HepG2 (cell line): Measurements from ENCODE around the gene KDM2B. TPM values are rescaled to one million over a fixed set of nuclear protein-coding genes. Genes with fewer than 3 reads are reported as not detected.
A peak's percentile ranks its signal among the peaks of the same experiment; 100 is the strongest.

Source experiments
- ATAC-seq: fragments of 200-7000 bp; cut with Tn5 transposase; 3 replicates; pipeline ENCODE4 v1.9.1; 2020; ENCODE audit warnings: mild to moderate bottlenecking, moderate library complexity
- BruUV-seq: library from RNA; stranded (reverse); fragments of 400-500 nt; replicated peaks from 2 replicates; lab custom pipeline; 2021; lab: Mats Ljungman, UMichigan
- CTCF ChIA-PET: fragments of 300-600 bp; formaldehyde crosslinking; extraction: SDS; loops from one replicate; lab custom pipeline; 2021; ENCODE audit warnings: low total read pairs, inconsistent platforms, low intra/inter-chr PET ratio; lab: Yijun Ruan, JAX
- POLR2A ChIA-PET: fragments of 350-600 bp; sonication (Branson Sonifier 250); formaldehyde crosslinking; loops from one replicate; lab custom pipeline; 2020; ENCODE audit warnings: antibody characterized with exemption, inconsistent platforms; lab: Yijun Ruan, JAX
- DNase-seq: peaks from one replicate; pipeline ENCODE4 v3.0.0-alpha.2; 2015; ENCODE audit warnings: low spot score
- FAIRE-seq: peaks from 3 replicates; lab custom pipeline; 2011; peaks lifted over from hg19 to GRCh38; lab: Jason Lieb, UNC
- H2AFZ ChIP-seq: one replicate; pipeline ENCODE4 v1.6.1; 2011; ENCODE audit warnings: low read length, inconsistent platforms
- H3K27ac ChIP-seq: fragments of 300-600 bp; 3 replicates; pipeline ENCODE4 v1.8.0; 2011; ENCODE audit warnings: mixed run types, mild to moderate bottlenecking, mixed read lengths, low read length, inconsistent platforms; ENCODE audit not compliant: insufficient read depth; ENCODE audit errors: extremely low read length
- H3K27me3 ChIP-seq, 2 experiments: fragments of 200-600 bp in 1 of 2; 2 replicates in 1 of 2; 3 replicates in 1 of 2; pipeline versions ENCODE4 v1.6.0 to v1.8.0; 2011; ENCODE audit warnings: low read length in 2 of 2, mild to moderate bottlenecking in 2 of 2, moderate library complexity in 2 of 2, inconsistent platforms in 1 of 2; ENCODE audit not compliant: insufficient read depth in 2 of 2, control insufficient read depth in 1 of 2
- H3K36me3 ChIP-seq, 2 experiments: fragments of 200-600 bp in 1 of 2; replicated peaks in 1 of 2; 2 replicates in 1 of 2; 3 replicates in 1 of 2; pipeline versions ENCODE4 v1.5.1 to v1.8.0; 2011; ENCODE audit warnings: low read length in 2 of 2, inconsistent platforms in 1 of 2; ENCODE audit not compliant: insufficient read depth in 2 of 2, control insufficient read depth in 1 of 2
- H3K4me1 ChIP-seq: 2 replicates; pipeline ENCODE4 v1.5.1; 2012; ENCODE audit warnings: low read length, inconsistent platforms; ENCODE audit not compliant: insufficient read depth
- H3K4me2 ChIP-seq: 2 replicates; pipeline ENCODE4 v1.6.0; 2011; ENCODE audit warnings: low read depth, low read length, inconsistent platforms
- H3K4me3 ChIP-seq, 3 experiments: fragments of 200-600 bp in 1 of 3; sonication (generic), shearing (Covaris generic) in 1 of 3; replicated peaks in 1 of 3; 2 replicates each; pipeline ENCODE4 v1.5.1; 2011 to 2016; ENCODE audit warnings: low read length in 3 of 3, inconsistent platforms in 2 of 3, low read depth in 2 of 3, mild to moderate bottlenecking in 2 of 3, control low read depth in 1 of 3, mixed read lengths in 1 of 3; ENCODE audit not compliant: insufficient read depth in 1 of 3
- H3K79me2 ChIP-seq: one replicate; pipeline ENCODE4 v1.6.1; 2011; ENCODE audit warnings: low read length, inconsistent platforms; ENCODE audit not compliant: insufficient read depth
- H3K9ac ChIP-seq: 2 replicates; pipeline ENCODE4 v1.6.0; 2011; ENCODE audit warnings: mild to moderate bottlenecking, low read depth, low read length, inconsistent platforms; ENCODE audit not compliant: insufficient read depth
- H3K9me3 ChIP-seq: 2 replicates; pipeline ENCODE4 v1.5.1; 2012; ENCODE audit warnings: mild to moderate bottlenecking, low read length
- H4K20me1 ChIP-seq: 2 replicates; pipeline ENCODE4 v1.6.0; 2011; ENCODE audit warnings: inconsistent platforms, mild to moderate bottlenecking, low read length, moderate library complexity; ENCODE audit not compliant: insufficient read depth
- AHDC1 ChIP-seq: sonication (generic); formaldehyde crosslinking; IDR thresholded peaks from 2 replicates; pipeline ENCODE4 v1.5.1; 2020; ENCODE audit warnings: mild to moderate bottlenecking, missing genetic modification reagents, borderline replicate concordance
- SOX13 ChIP-seq, 3 experiments: fragments of 450-650 bp in 1 of 3; sonication (generic) in 1 of 3; formaldehyde crosslinking in 1 of 3; IDR thresholded peaks in 2 of 3; conservative IDR thresholded peaks in 1 of 3; 2 replicates each; pipeline versions ENCODE4 v1.5.0 to v1.6.1; 2016 to 2020; ENCODE audit warnings: antibody characterized with exemption in 1 of 3, mild to moderate bottlenecking in 1 of 3, missing compliant biosample characterization in 1 of 3, missing genetic modification reagents in 1 of 3, moderate library complexity in 1 of 3
- ZMAT3 ChIP-seq: sonication (generic); formaldehyde crosslinking; conservative IDR thresholded peaks from 2 replicates; pipeline ENCODE4 v1.7.0; 2021; ENCODE audit warnings: missing genetic modification reagents
- ZNF562 ChIP-seq: sonication (generic); formaldehyde crosslinking; IDR thresholded peaks from 2 replicates; pipeline ENCODE4 v1.8.0; 2022; ENCODE audit warnings: missing genetic modification reagents, borderline replicate concordance
- ZNF7 ChIP-seq: IDR thresholded peaks from 2 replicates; pipeline ENCODE4 v1.6.1; 2016; ENCODE audit warnings: missing biosample characterization, missing genetic modification reagents
- WGBS: methylation state at CpG from one replicate; pipeline ENCODE4 v1.1.6; 2017; ENCODE audit warnings: low lambda C conversion rate; 5-methylcytosine and 5-hydroxymethylcytosine counted together
- in situ Hi-C: cut with HindIII; loops from 2 replicates; pipeline ENCODE4 v1.10.0; 2017; ENCODE audit warnings: low pct_unique_long_range_greater_than_20kb; ENCODE audit not compliant: extremely low pct_ligation_motif_present
- intact Hi-C: fragments of 100-400 bp; cut with micrococcal nuclease; formaldehyde crosslinking; loops from one replicate; pipeline ENCODE4 v1.10.0; 2022; ENCODE audit not compliant: unreplicated experiment
- polyA plus RNA-seq, 8 experiments: library from polyadenylated mRNA; depleted of rRNA in 3 of 8; stranded (reverse) in 7 of 8; unstranded in 1 of 8; fragments of >200 nt; fragmentation: Illumina TruSeq in 4 of 8; extraction: Trizol in 4 of 8; gene quantifications; 2 replicates each; pipeline versions ENCODE4 v1.2.1 to v1.2.3, GENCODE V29; 2011 to 2016; ENCODE audit warnings: low read depth in 4 of 8, missing spikeins in 1 of 8, mixed read lengths in 1 of 8; ENCODE audit not compliant: insufficient read depth in 1 of 8
- total RNA-seq, 5 experiments: library from RNA; depleted of rRNA; stranded (reverse); fragments of >200 nt; fragmentation: Illumina TruSeq; extraction: Trizol; gene quantifications; 2 replicates each; pipeline ENCODE4 v1.2.3, GENCODE V29; 2016; ENCODE audit warnings: low read depth in 1 of 5
- TF ChIP-seq, protein P1 (sequence below): sonication (generic); formaldehyde crosslinking; IDR thresholded peaks from 2 replicates; pipeline ENCODE4 v1.4.0; 2020; ENCODE audit warnings: mild to moderate bottlenecking, missing genetic modification reagents

The KDM2B gene
- total and polyA plus RNA-seq, 2 of the 13 experiments (the other 11 are each of a cell fraction or from before 2014, with no cell fraction given) = 17.5 to 26.1 TPM

GRCh38 chr12:121570467-121571283 is 10.1 kb downstream of the KDM2B start:
- ChIA-PET POLR2A (no interaction called here), CTCF (no interaction called here)
- Histone ChIP-seq H3K79me2 (no peaks in the 10 kb centered on the region), H3K27me3 (no peaks in the 10 kb centered on the region), H3K4me2 (no peak overlapping the region), H4K20me1 (no peaks in the 10 kb centered on the region), H3K9ac (no peak overlapping the region), H3K27ac (no peak overlapping the region), H3K36me3 (peaks cover 0 to 6% of the 10 kb centered on the region in 2 experiments; a peak in 2 of 5 replicates), H3K4me3 (no peak overlapping the region), H2AFZ (no peak overlapping the region), H3K9me3 (no peaks in the 10 kb centered on the region), H3K4me1 (peaks cover 10% of the 10 kb centered on the region)
- in situ Hi-C loops = no loop called here
- TF ChIP-seq, protein P1, sequence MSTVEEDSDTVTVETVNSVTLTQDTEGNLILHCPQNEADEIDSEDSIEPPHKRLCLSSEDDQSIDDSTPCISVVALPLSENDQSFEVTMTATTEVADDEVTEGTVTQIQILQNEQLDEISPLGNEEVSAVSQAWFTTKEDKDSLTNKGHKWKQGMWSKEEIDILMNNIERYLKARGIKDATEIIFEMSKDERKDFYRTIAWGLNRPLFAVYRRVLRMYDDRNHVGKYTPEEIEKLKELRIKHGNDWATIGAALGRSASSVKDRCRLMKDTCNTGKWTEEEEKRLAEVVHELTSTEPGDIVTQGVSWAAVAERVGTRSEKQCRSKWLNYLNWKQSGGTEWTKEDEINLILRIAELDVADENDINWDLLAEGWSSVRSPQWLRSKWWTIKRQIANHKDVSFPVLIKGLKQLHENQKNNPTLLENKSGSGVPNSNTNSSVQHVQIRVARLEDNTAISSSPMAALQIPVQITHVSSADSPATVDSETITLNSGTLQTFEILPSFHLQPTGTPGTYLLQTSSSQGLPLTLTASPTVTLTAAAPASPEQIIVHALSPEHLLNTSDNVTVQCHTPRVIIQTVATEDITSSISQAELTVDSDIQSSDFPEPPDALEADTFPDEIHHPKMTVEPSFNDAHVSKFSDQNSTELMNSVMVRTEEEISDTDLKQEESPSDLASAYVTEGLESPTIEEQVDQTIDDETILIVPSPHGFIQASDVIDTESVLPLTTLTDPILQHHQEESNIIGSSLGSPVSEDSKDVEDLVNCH (CRISPR knock-in tag) = no peak
- TF ChIP-seq ZNF7 = peak; percentile 28; the same call in 1 of the 2 replicates
- BruUV-seq = no TSS peak
- ATAC-seq (no peak), DNase-seq (no peak), FAIRE-seq (no peak)
- WGBS = 88% methylated on average over 5 of the region's 5 CpGs
- intact Hi-C loops = no loop called here

GRCh38 chr12:121568971-121569751 is 11.7 kb downstream of the KDM2B start:
- ChIA-PET POLR2A (no interaction called here), CTCF (no interaction called here)
- DNase-seq (no peak), ATAC-seq (no peak), FAIRE-seq (no peak)
- H3K9me3 ChIP-seq = no peaks in the 10 kb centered on the region
- H3K27ac ChIP-seq = no peak overlapping the region
- peaks cover 0 to 2% of the 10 kb centered on the region in 2 experiments; a peak in 2 of 5 replicates for H3K36me3 ChIP-seq
- no peaks in the 10 kb centered on the region for H3K79me2 ChIP-seq
- H3K4me2 ChIP-seq = no peak overlapping the region
- in situ Hi-C loops (no loop called here), intact Hi-C loops (no loop called here)
- no peaks in the 10 kb centered on the region for H4K20me1 ChIP-seq
- H2AFZ ChIP-seq = no peak overlapping the region
- H3K4me1 ChIP-seq = no peaks in the 10 kb centered on the region
- H3K27me3 ChIP-seq = no peaks in the 10 kb centered on the region
- H3K9ac ChIP-seq = no peak overlapping the region
- no peak overlapping the region for H3K4me3 ChIP-seq
- BruUV-seq = no TSS peak
- WGBS = 83% methylated on average over 11 of the region's 13 CpGs
- TF ChIP-seq SOX13 (IDR thresholded peaks at IDR 0.05) (no peak), SOX13 (CRISPR knock-in tag; conservative IDR thresholded peaks at IDR 0.05 in 1 of 2, IDR thresholded peaks at IDR 0.05 in 1 of 2) (no peak), ZNF562 (CRISPR knock-in tag) (no peak), ZMAT3 (CRISPR knock-in tag) (no peak), AHDC1 (CRISPR knock-in tag) (no peak)
